Measurements from ENCODE around the gene NBEAL2. TPM values are rescaled to one million over a fixed set of nuclear protein-coding genes. Genes with fewer than 3 reads are reported as not detected.
"Not testable (repeated sequence)": the region's sequence is repeated elsewhere in the genome, so short reads cannot be mapped to it uniquely, and the experiment has no call there.

NBEAL2 gene
- total RNA-seq, 1 experiment from 2014 or later: 50.7 TPM

- ChIA-PET CTCF (no interaction called here), POLR2A (ENCODE audit: unreplicated experiment) (no interaction called here)
Measured at GRCh38 chr3:47035645-47036044, 56.2 kb downstream of the NBEAL2 start.

DNA sequence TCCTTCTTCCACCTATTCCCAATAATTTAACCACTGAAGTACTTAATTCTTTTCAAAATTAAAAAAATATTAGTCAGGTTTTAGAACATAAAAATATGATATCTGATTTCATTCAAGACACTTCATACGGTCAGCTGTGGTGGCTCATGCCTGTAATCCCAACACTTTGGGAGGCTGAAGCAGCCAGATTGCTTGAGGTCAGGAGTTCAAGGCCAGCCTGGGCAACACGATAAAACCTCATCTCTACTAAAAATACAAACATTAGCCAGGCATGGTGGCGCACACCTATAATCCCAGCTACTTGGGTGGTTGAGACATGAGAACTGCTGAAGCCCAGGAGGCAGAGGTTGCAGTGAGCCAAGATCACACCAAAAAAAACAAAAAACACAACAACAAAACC is 56.7 kb downstream of the NBEAL2 start:
- BruUV-seq (replicated peaks): no TSS peak

More at GRCh38 chr3:47035645-47036044, 56.2 kb downstream of the NBEAL2 start:
- Histone ChIP-seq H3F3A (ENCODE audit: low read length, unreplicated experiment) (no peaks in the 10 kb centered on the region), H3K27ac (ENCODE audit: low read length) (no peak overlapping the region), H4K20me1 (ENCODE audit: low read length) (no peaks in the 10 kb centered on the region), H3K9ac (ENCODE audit: low read length) (no peak overlapping the region), H3K27me3 (ENCODE audit: low read length) (no peaks in the 10 kb centered on the region), H3K79me2 (ENCODE audit: low read length) (no peaks in the 10 kb centered on the region), H3K9me2 (replicated peaks; ENCODE audit: low read length) (no peaks in the 10 kb centered on the region), H3K4me3 (ENCODE audit: low read length) (no peak overlapping the region), H2AFZ (ENCODE audit: low read length) (no peak overlapping the region), H3K4me2 (ENCODE audit: low read length) (no peak overlapping the region), H3K4me1 (ENCODE audit: insufficient read depth, low read length) (no peaks in the 10 kb centered on the region), H3K36me3 (ENCODE audit: low read depth, low read length) (peaks cover 36% of the 10 kb centered on the region), H3K9me3 (ENCODE audit: low read length) (no peaks in the 10 kb centered on the region)
- ATAC-seq: no peak
- no peak for TF ChIP-seq EZH2 (IDR thresholded peaks at IDR 0.05; ENCODE audit: low read length, unreplicated experiment)
- no peak for TF ChIP-seq EZH2phosphoT487 (IDR thresholded peaks at IDR 0.05; ENCODE audit: borderline replicate concordance, low read length)
- TF ChIP-seq, protein P1, sequence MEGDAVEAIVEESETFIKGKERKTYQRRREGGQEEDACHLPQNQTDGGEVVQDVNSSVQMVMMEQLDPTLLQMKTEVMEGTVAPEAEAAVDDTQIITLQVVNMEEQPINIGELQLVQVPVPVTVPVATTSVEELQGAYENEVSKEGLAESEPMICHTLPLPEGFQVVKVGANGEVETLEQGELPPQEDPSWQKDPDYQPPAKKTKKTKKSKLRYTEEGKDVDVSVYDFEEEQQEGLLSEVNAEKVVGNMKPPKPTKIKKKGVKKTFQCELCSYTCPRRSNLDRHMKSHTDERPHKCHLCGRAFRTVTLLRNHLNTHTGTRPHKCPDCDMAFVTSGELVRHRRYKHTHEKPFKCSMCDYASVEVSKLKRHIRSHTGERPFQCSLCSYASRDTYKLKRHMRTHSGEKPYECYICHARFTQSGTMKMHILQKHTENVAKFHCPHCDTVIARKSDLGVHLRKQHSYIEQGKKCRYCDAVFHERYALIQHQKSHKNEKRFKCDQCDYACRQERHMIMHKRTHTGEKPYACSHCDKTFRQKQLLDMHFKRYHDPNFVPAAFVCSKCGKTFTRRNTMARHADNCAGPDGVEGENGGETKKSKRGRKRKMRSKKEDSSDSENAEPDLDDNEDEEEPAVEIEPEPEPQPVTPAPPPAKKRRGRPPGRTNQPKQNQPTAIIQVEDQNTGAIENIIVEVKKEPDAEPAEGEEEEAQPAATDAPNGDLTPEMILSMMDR (conservative IDR thresholded peaks at IDR 0.05; ENCODE audit: low read depth, low read length): no peak
- intact Hi-C loops (cut with micrococcal nuclease): no loop called here
- no peak for DNase-seq
- BruUV-seq (replicated peaks): TSS peak; percentile 17

GRCh38 chr3:47037302-47037701 is 57.8 kb downstream of the NBEAL2 start:
- H2AFZ ChIP-seq (ENCODE audit: low read length); POLR2A ChIA-PET (ENCODE audit: unreplicated experiment); DNase-seq; H3K4me1 ChIP-seq (ENCODE audit: insufficient read depth, low read length); intact Hi-C loops (cut with micrococcal nuclease); CTCF ChIA-PET; BruUV-seq (replicated peaks); H3K27ac ChIP-seq (ENCODE audit: low read length); H4K20me1 ChIP-seq (ENCODE audit: low read length); H3K4me3 ChIP-seq (ENCODE audit: low read length); H3K27me3 ChIP-seq (ENCODE audit: low read length); H3K9ac ChIP-seq (ENCODE audit: low read length); H3K4me2 ChIP-seq (ENCODE audit: low read length); H3K9me2 ChIP-seq (replicated peaks; ENCODE audit: low read length); H3K79me2 ChIP-seq (ENCODE audit: low read length); H3K9me3 ChIP-seq (ENCODE audit: low read length); H3F3A ChIP-seq (ENCODE audit: low read length, unreplicated experiment); ATAC-seq: not testable (repeated sequence)
- H3K36me3 ChIP-seq (ENCODE audit: low read depth, low read length): peaks cover 51% of the 10 kb centered on the region

More for the DNA sequence above, 56.7 kb downstream of the NBEAL2 start:
- no peaks in the 10 kb centered on the region for H3K9me3 ChIP-seq (ENCODE audit: low read length)
- H4K20me1 ChIP-seq (ENCODE audit: low read length): no peaks in the 10 kb centered on the region
- H3K9ac ChIP-seq (ENCODE audit: low read length): no peak overlapping the region
- no peaks in the 10 kb centered on the region for H3K4me1 ChIP-seq (ENCODE audit: insufficient read depth, low read length)
- TF ChIP-seq, protein P1 (conservative IDR thresholded peaks at IDR 0.05; ENCODE audit: low read depth, low read length): no peak
- TF ChIP-seq EZH2phosphoT487 (IDR thresholded peaks at IDR 0.05; ENCODE audit: borderline replicate concordance, low read length) (no peak), EZH2 (IDR thresholded peaks at IDR 0.05; ENCODE audit: low read length, unreplicated experiment) (no peak)
- H3K27me3 ChIP-seq (ENCODE audit: low read length): no peaks in the 10 kb centered on the region
- no peaks in the 10 kb centered on the region for H3K9me2 ChIP-seq (replicated peaks; ENCODE audit: low read length)
- no peak overlapping the region for H2AFZ ChIP-seq (ENCODE audit: low read length)
- H3K4me3 ChIP-seq (ENCODE audit: low read length): no peak overlapping the region
- no peak overlapping the region for H3K4me2 ChIP-seq (ENCODE audit: low read length)
- no peak overlapping the region for H3K27ac ChIP-seq (ENCODE audit: low read length)
- ChIA-PET CTCF (no interaction called here), POLR2A (ENCODE audit: unreplicated experiment) (no interaction called here)
- no peak for DNase-seq
- H3F3A ChIP-seq (ENCODE audit: low read length, unreplicated experiment): no peaks in the 10 kb centered on the region
- no peaks in the 10 kb centered on the region for H3K79me2 ChIP-seq (ENCODE audit: low read length)
- intact Hi-C loops (cut with micrococcal nuclease): no loop called here
- peaks cover 41% of the 10 kb centered on the region for H3K36me3 ChIP-seq (ENCODE audit: low read depth, low read length)
- ATAC-seq: no peak

Measured in PC-3 (cell line).